GM23338 (cell line): ENCODE results near the gene BBS10. TPM values are rescaled to one million over a fixed set of nuclear protein-coding genes. Genes with fewer than 3 reads are reported as not detected.

ENCODE experiments used
- ATAC-seq: fragments of 200-7000 bp; cut with Tn5 transposase; 3 replicates; pipeline ENCODE4 v1.9.1; 2020
- DNase-seq: peaks from one replicate; pipeline ENCODE4 v3.0.0-alpha.2; 2015; ENCODE audit warnings: low spot score
- H2AFZ ChIP-seq: fragments of 200-600 bp; sonication (generic); 2 replicates; pipeline ENCODE4 v1.8.0; 2016; ENCODE audit warnings: antibody characterized with exemption, mild to moderate bottlenecking, moderate library complexity
- H3F3A ChIP-seq: fragments of 200-600 bp; sonication (generic); replicated peaks from 2 replicates; pipeline ENCODE4 v1.8.0; 2017; ENCODE audit warnings: antibody characterized with exemption, mixed run types, low read depth
- H3K27ac ChIP-seq: fragments of 200-600 bp; sonication (generic); 2 replicates; pipeline ENCODE4 v1.6.1; 2016; ENCODE audit warnings: low read depth
- H3K27me3 ChIP-seq: fragments of 200-600 bp; sonication (generic); 2 replicates; pipeline ENCODE4 v1.8.0; 2016; ENCODE audit warnings: mild to moderate bottlenecking, mixed run types, moderate library complexity; ENCODE audit not compliant: insufficient read depth
- H3K36me3 ChIP-seq: fragments of 200-600 bp; sonication (generic); 2 replicates; pipeline ENCODE4 v1.8.0; 2016; ENCODE audit warnings: mild to moderate bottlenecking; ENCODE audit not compliant: insufficient read depth
- H3K4me1 ChIP-seq: fragments of 200-600 bp; sonication (generic); 2 replicates; pipeline ENCODE4 v1.8.0; 2016; ENCODE audit warnings: mild to moderate bottlenecking, moderate library complexity; ENCODE audit not compliant: insufficient read depth
- H3K4me2 ChIP-seq: fragments of 200-600 bp; sonication (generic); 2 replicates; pipeline ENCODE4 v1.7.1; 2017; ENCODE audit warnings: mixed run types
- H3K4me3 ChIP-seq: fragments of 200-600 bp; sonication (generic); 2 replicates; pipeline ENCODE4 v1.6.1; 2016; ENCODE audit warnings: mixed run types
- H3K79me2 ChIP-seq: fragments of 200-600 bp; sonication (generic); replicated peaks from 2 replicates; pipeline ENCODE4 v1.8.0; 2017; ENCODE audit warnings: mild to moderate bottlenecking; ENCODE audit not compliant: insufficient read depth
- H3K9me2 ChIP-seq: fragments of 200-600 bp; sonication (generic); 2 replicates; pipeline ENCODE4 v1.8.0; 2017; ENCODE audit not compliant: insufficient read depth
- H4K20me1 ChIP-seq: fragments of 200-600 bp; sonication (generic); replicated peaks from 2 replicates; pipeline ENCODE4 v1.8.0; 2017; ENCODE audit warnings: mild to moderate bottlenecking; ENCODE audit not compliant: insufficient read depth
- H3K27ac Mint-ChIP-seq: 2 replicates; pipeline ENCODE4 v1.8.0; 2020; ENCODE audit warnings: inconsistent platforms, mild to moderate bottlenecking, moderate library complexity, mixed read lengths
- H3K27me3 Mint-ChIP-seq: 3 replicates; pipeline ENCODE4 v1.8.0; 2022; ENCODE audit warnings: low read depth, mild to moderate bottlenecking, moderate library complexity, mixed read lengths, inconsistent platforms; ENCODE audit not compliant: insufficient read depth, poor library complexity
- H3K36me3 Mint-ChIP-seq: 3 replicates; pipeline ENCODE4 v1.8.0; 2021; ENCODE audit warnings: low read depth, mild to moderate bottlenecking, inconsistent platforms, moderate library complexity, mixed read lengths
- H3K4me1 Mint-ChIP-seq: 3 replicates; pipeline ENCODE4 v1.8.0; 2020; ENCODE audit warnings: mild to moderate bottlenecking, inconsistent platforms, mixed read lengths
- H3K4me3 Mint-ChIP-seq: 3 replicates; pipeline ENCODE4 v1.8.0; 2021; ENCODE audit warnings: moderate library complexity, mild to moderate bottlenecking, inconsistent platforms, mixed read lengths
- H3K9me3 Mint-ChIP-seq: 3 replicates; pipeline ENCODE4 v1.8.0; 2020; ENCODE audit warnings: moderate library complexity, mild to moderate bottlenecking, inconsistent platforms, mixed read lengths
- CREB1 ChIP-seq: fragments of 250-450 bp; sonication (Bioruptor Pico); IDR thresholded peaks from 2 replicates; pipeline ENCODE4 v1.5.0; 2020; ENCODE audit warnings: low read depth, mild to moderate bottlenecking, moderate library complexity
- ETS1 ChIP-seq: IDR thresholded peaks from 2 replicates; pipeline ENCODE4 v1.6.1; 2016; ENCODE audit warnings: antibody characterized with exemption
- POLR2AphosphoS5 ChIP-seq: IDR thresholded peaks from 2 replicates; pipeline ENCODE4 v1.6.1; 2016; ENCODE audit warnings: antibody characterized with exemption, low read depth
- ZNF114 ChIP-seq: fragments of 250-450 bp; sonication (Bioruptor Pico); IDR thresholded peaks from 2 replicates; pipeline ENCODE4 v1.5.0; 2020; ENCODE audit warnings: mild to moderate bottlenecking, moderate library complexity
- long read RNA-seq: library from polyadenylated mRNA; unstranded; transcript quantifications from one replicate; pipeline ENCODE4 v2.0.0, GENCODE V29; 2020; ENCODE audit not compliant: unreplicated experiment
- polyA plus RNA-seq: library from polyadenylated mRNA; unstranded; fragments of >200 nt; fragmentation: Nextera tagmentation; extraction: Ambion mirVana; gene quantifications from 2 replicates; pipeline ENCODE4 v1.2.1, GENCODE V29; 2016
- total RNA-seq: library from RNA; depleted of rRNA; stranded (reverse); fragments of >200 nt; shearing (Covaris generic); gene quantifications from 2 replicates; pipeline ENCODE4 v1.2.3, GENCODE V29; 2014; rRNA removed
- TF ChIP-seq, protein P1 (sequence below), 2 experiments: fragments of 200-600 bp in 1 of 2; sonication (generic) in 1 of 2; conservative IDR thresholded peaks; 2 replicates each; pipeline versions ENCODE4 v1.5.1 to v1.6.1; 2016 to 2017; ENCODE audit warnings: antibody characterized with exemption in 2 of 2, low read depth in 2 of 2, mild to moderate bottlenecking in 2 of 2, moderate library complexity in 1 of 2

The BBS10 gene
- total RNA-seq: 12.8 and 13.4 TPM in 2 replicates
- polyA plus RNA-seq: 4.2 and 5.2 TPM in 2 replicates
- long read RNA-seq, partial matches to known transcripts: 0 of 1 reads
- long read RNA-seq, other reads (novel, unspliced or antisense): 0 of 1 reads

GRCh38 chr12:76348079-76348901 is at the start of gene BBS10:
Gene BBS10 (minus strand): TSS chr12:76348415. CDS start chr12:76348358, 57 bp downstream.
- ATAC-seq (peak; percentile 98), DNase-seq (peak; percentile 96)
- H3K36me3 ChIP-seq: no peaks in the 10 kb centered on the region
- H4K20me1 ChIP-seq: no peaks in the 10 kb centered on the region
- TF ChIP-seq, protein P1, sequence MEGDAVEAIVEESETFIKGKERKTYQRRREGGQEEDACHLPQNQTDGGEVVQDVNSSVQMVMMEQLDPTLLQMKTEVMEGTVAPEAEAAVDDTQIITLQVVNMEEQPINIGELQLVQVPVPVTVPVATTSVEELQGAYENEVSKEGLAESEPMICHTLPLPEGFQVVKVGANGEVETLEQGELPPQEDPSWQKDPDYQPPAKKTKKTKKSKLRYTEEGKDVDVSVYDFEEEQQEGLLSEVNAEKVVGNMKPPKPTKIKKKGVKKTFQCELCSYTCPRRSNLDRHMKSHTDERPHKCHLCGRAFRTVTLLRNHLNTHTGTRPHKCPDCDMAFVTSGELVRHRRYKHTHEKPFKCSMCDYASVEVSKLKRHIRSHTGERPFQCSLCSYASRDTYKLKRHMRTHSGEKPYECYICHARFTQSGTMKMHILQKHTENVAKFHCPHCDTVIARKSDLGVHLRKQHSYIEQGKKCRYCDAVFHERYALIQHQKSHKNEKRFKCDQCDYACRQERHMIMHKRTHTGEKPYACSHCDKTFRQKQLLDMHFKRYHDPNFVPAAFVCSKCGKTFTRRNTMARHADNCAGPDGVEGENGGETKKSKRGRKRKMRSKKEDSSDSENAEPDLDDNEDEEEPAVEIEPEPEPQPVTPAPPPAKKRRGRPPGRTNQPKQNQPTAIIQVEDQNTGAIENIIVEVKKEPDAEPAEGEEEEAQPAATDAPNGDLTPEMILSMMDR (conservative IDR thresholded peaks at IDR 0.05; ENCODE audit: low read depth in 2 of 2): peak; percentile 48 to 54
- TF ChIP-seq POLR2AphosphoS5 (peak; percentile 73), ETS1 (peak; percentile 52; the same call in 1 of the 2 replicates), CREB1 (CRISPR knock-in tag) (no peak)
- H3K4me3 ChIP-seq: peak within 1 kb of the TSS; percentile 79
- H3K9me2 ChIP-seq: no peaks in the 10 kb centered on the region
- Mint-ChIP-seq H3K9me3 (no peaks in the 10 kb centered on the region), H3K27ac (peak within 1 kb of the TSS; percentile 97), H3K27me3 (peaks cover 8% of the 10 kb centered on the region), H3K36me3 (no peaks in the 10 kb centered on the region), H3K4me3 (peak within 1 kb of the TSS; percentile 96), H3K4me1 (peaks cover 12% of the 10 kb centered on the region; the same call in 2 of the 3 replicates)
- H3K27me3 ChIP-seq: no peaks in the 10 kb centered on the region
- H2AFZ ChIP-seq: peak within 1 kb of the TSS; percentile 95
- H3K4me2 ChIP-seq: peak within 1 kb of the TSS; percentile 80
- H3F3A ChIP-seq: no peaks in the 10 kb centered on the region; the same call in 1 of the 2 replicates
- H3K79me2 ChIP-seq: peaks cover 26% of the 10 kb centered on the region
- peak within 1 kb of the TSS; percentile 95 for H3K27ac ChIP-seq
- peaks cover 14% of the 10 kb centered on the region for H3K4me1 ChIP-seq

- H3K27me3 ChIP-seq: no peaks in the 10 kb centered on the region
- Mint-ChIP-seq H3K9me3 (no peaks in the 10 kb centered on the region), H3K4me3 (no peak overlapping the region), H3K4me1 (no peaks in the 10 kb centered on the region; the same call in 2 of the 3 replicates), H3K27me3 (no peaks in the 10 kb centered on the region), H3K27ac (no peak overlapping the region), H3K36me3 (no peaks in the 10 kb centered on the region)
- no peak overlapping the region for H3K4me2 ChIP-seq
- no peak overlapping the region for H3K27ac ChIP-seq
- ATAC-seq (no peak), DNase-seq (no peak)
- no peaks in the 10 kb centered on the region for H4K20me1 ChIP-seq
- H3K4me3 ChIP-seq: no peak overlapping the region
- H3F3A ChIP-seq: no peaks in the 10 kb centered on the region
- no peak overlapping the region for H2AFZ ChIP-seq
- H3K4me1 ChIP-seq: no peaks in the 10 kb centered on the region
- no peaks in the 10 kb centered on the region for H3K36me3 ChIP-seq
- no peaks in the 10 kb centered on the region for H3K9me2 ChIP-seq
- H3K79me2 ChIP-seq: no peaks in the 10 kb centered on the region
- TF ChIP-seq CREB1 (CRISPR knock-in tag) (no peak), ZNF114 (CRISPR knock-in tag) (no peak), ETS1 (no peak)
- TF ChIP-seq, protein P1 (conservative IDR thresholded peaks at IDR 0.05; ENCODE audit: low read depth in 2 of 2): no peak
Observed at GRCh38 chr12:76391461-76391860, 43.2 kb upstream of the BBS10 start.
